ENCODE measurements around the gene PKP4. TPM values are rescaled to one million over a fixed set of nuclear protein-coding genes. Genes with fewer than 3 reads are reported as not detected.

The PKP4 gene
- total RNA-seq, 1 donor, result 33.3 TPM

- no peak for DNase-seq (ENCODE audit: low read depth)
- TF ChIP-seq CTCF (IDR thresholded peaks at IDR 0.05; ENCODE audit: insufficient read depth, low read length), result no peak
- H3K4me3 ChIP-seq (ENCODE audit: low read depth, low read length), result no peak overlapping the region
Observed at GRCh38 chr2:158624071-158624667, 167.4 kb downstream of the PKP4 start.

GRCh38 chr2:158624961-158625360 lies 168.2 kb downstream of the PKP4 start:
- no peak overlapping the region for H3K4me3 ChIP-seq (ENCODE audit: low read depth, low read length)
- TF ChIP-seq CTCF (IDR thresholded peaks at IDR 0.05; ENCODE audit: insufficient read depth, low read length), result no peak
- DNase-seq (ENCODE audit: low read depth), result no peak

- H3K4me3 ChIP-seq (ENCODE audit: low read depth, low read length), result no peak overlapping the region
- DNase-seq (ENCODE audit: low read depth), result no peak
- TF ChIP-seq CTCF (IDR thresholded peaks at IDR 0.05; ENCODE audit: insufficient read depth, low read length), result no peak
Observed at GRCh38 chr2:158629116-158629515, 172.4 kb downstream of the PKP4 start.

GRCh38 chr2:158633261-158633660 lies 176.5 kb downstream of the PKP4 start:
- H3K4me3 ChIP-seq (ENCODE audit: low read depth, low read length), result no peak overlapping the region
- TF ChIP-seq CTCF (IDR thresholded peaks at IDR 0.05; ENCODE audit: insufficient read depth, low read length), result no peak
- DNase-seq (ENCODE audit: low read depth), result no peak

GRCh38 chr2:158634627-158635026 lies 177.9 kb downstream of the PKP4 start:
- DNase-seq (ENCODE audit: low read depth), result no peak
- no peak for TF ChIP-seq CTCF (IDR thresholded peaks at IDR 0.05; ENCODE audit: insufficient read depth, low read length)
- no peak overlapping the region for H3K4me3 ChIP-seq (ENCODE audit: low read depth, low read length)

GRCh38 chr2:158635961-158636601 lies 179.3 kb downstream of the PKP4 start:
- TF ChIP-seq CTCF (IDR thresholded peaks at IDR 0.05; ENCODE audit: insufficient read depth, low read length), result no peak
- H3K4me3 ChIP-seq (ENCODE audit: low read depth, low read length), result no peak overlapping the region
- DNase-seq (ENCODE audit: low read depth), result no peak

Data from fibroblast of the aortic adventitia (primary cell).